Spleen (tissue), 11 donors: ENCODE results near the gene ZNF700. TPM values are rescaled to one million over a fixed set of nuclear protein-coding genes. Genes with fewer than 3 reads are reported as not detected.
A peak's percentile ranks its signal among the peaks of the same experiment; 100 is the strongest.
"Not testable (repeated sequence)": the region's sequence is repeated elsewhere in the genome, so short reads cannot be mapped to it uniquely, and the experiment has no call there.

Source experiments
- DNase-seq: peaks from one replicate; pipeline ENCODE4 v3.0.0-alpha.2; 2020
- H3K27ac ChIP-seq, 8 donors: fragments of 200-600 bp; sonication (generic) in 7 of 8; 1 replicate in 4 of 8; 2 replicates in 4 of 8; pipeline versions ENCODE4 v1.5.0 to v1.8.0; 2016 to 2021; ENCODE audit warnings: inconsistent platforms in 4 of 8, mild to moderate bottlenecking in 4 of 8, moderate library complexity in 1 of 8
- H3K27me3 ChIP-seq, 7 donors: fragments of 200-600 bp; sonication (generic) in 6 of 7; replicated peaks in 1 of 7; 1 replicate in 4 of 7; 2 replicates in 3 of 7; pipeline versions ENCODE4 v1.5.0 to v1.8.0; 2016 to 2021; ENCODE audit warnings: inconsistent platforms in 3 of 7, mild to moderate bottlenecking in 1 of 7
- H3K36me3 ChIP-seq, 6 donors: fragments of 200-600 bp; sonication (generic) in 5 of 6; 1 replicate in 4 of 6; 2 replicates in 2 of 6; pipeline versions ENCODE4 v1.5.0 to v1.8.0; 2016 to 2021; ENCODE audit warnings: inconsistent platforms in 2 of 6
- H3K4me1 ChIP-seq, 6 donors: fragments of 200-600 bp; sonication (generic) in 5 of 6; 1 replicate in 3 of 6; 2 replicates in 3 of 6; pipeline versions ENCODE4 v1.5.0 to v1.8.0; 2016 to 2021; ENCODE audit warnings: inconsistent platforms in 3 of 6
- H3K4me3 ChIP-seq, 8 donors: fragments of 200-600 bp; sonication (generic) in 7 of 8; 1 replicate in 4 of 8; 2 replicates in 4 of 8; pipeline versions ENCODE4 v1.5.0 to v1.8.0; 2016 to 2021; ENCODE audit warnings: inconsistent platforms in 4 of 8, mild to moderate bottlenecking in 4 of 8, moderate library complexity in 2 of 8
- H3K9me3 ChIP-seq, 8 donors: fragments of 200-600 bp; sonication (generic) in 7 of 8; 1 replicate in 4 of 8; 2 replicates in 4 of 8; pipeline versions ENCODE4 v1.5.0 to v1.8.0; 2016 to 2021; ENCODE audit warnings: inconsistent platforms in 4 of 8
- POLR2A ChIP-seq, 3 donors: fragments of 450-650 bp; IDR thresholded peaks; one replicate each; pipeline ENCODE4 v1.5.1; 2017; ENCODE audit warnings: antibody characterized with exemption in 3 of 3, mild to moderate bottlenecking in 1 of 3
- POLR2AphosphoS5 ChIP-seq, 3 donors: sonication (generic); formaldehyde crosslinking; IDR thresholded peaks; one replicate each; pipeline ENCODE4 v1.5.1; 2017; ENCODE audit warnings: antibody characterized with exemption in 3 of 3
- WGBS, 5 donors: extraction: QIAGEN DNeasy Blood & Tissue Kit in 3 of 5; methylation state at CpG; one replicate each; pipeline versions ENCODE4 v1.1.5 to v1.1.7; 2013 to 2018; 5-methylcytosine and 5-hydroxymethylcytosine counted together
- intact Hi-C: fragments of 100-400 bp; cut with DNase I; formaldehyde crosslinking; loops from one replicate; pipeline ENCODE4 v1.15.0; 2023; ENCODE audit warnings: low total_unique reads
- polyA plus RNA-seq, 3 donors: library from polyadenylated mRNA; stranded (reverse); fragments of 200-250 nt; gene quantifications; one replicate each; pipeline ENCODE4 v1.2.1, GENCODE V29; 2013
- total RNA-seq, 7 donors: library from RNA; depleted of rRNA in 3 of 7; stranded (reverse); fragments of >200 nt in 3 of 7; fragmentation: NEBNext Ultra II Directional in 4 of 7; extraction: Animal tissue kit (Norgen Biotek cat#: 25700) in 4 of 7; gene quantifications; one replicate each; pipeline versions ENCODE4 v1.1.0 to v1.2.1, GENCODE V29; 2016 to 2021
- TF ChIP-seq, protein P1 (sequence below), 11 experiments: fragments of 200-600 bp in 7 of 11; fragments of 450-650 bp in 4 of 11; sonication (generic) in 4 of 11; IDR thresholded peaks in 8 of 11; conservative IDR thresholded peaks in 3 of 11; 1 replicate in 7 of 11; 2 replicates in 4 of 11; pipeline versions ENCODE4 v1.4.0 to v1.8.0; 2016 to 2021; ENCODE audit warnings: antibody characterized with exemption in 11 of 11, inconsistent platforms in 4 of 11, mild to moderate bottlenecking in 1 of 11
- donor health status: healthy with polysubstance abuse.
- donor health status: DM: no; HTN: no; CAD: no; lungs with moderate emphysema.
- donor health status: DM: no; HTN: no; CAD: no.
- donor health status: Bipolar disorder and iron deficiency.
- donor health status: healthy.
- donor health status: DM: no; HTN: no; CAD: no.
- donor health status: DM: yes; HTN: yes; CAD: no.

ZNF700 gene
- total and polyA plus RNA-seq, 10 donors: 12.2 to 34.0 (median 24.3) TPM

GRCh38 chr19:11941361-11941887 lies 16.5 kb downstream of the ZNF700 start:
- H3K4me3 ChIP-seq: peak overlapping the region in 1 of 8 donors; percentile 21
- H3K27ac ChIP-seq, H3K27me3 ChIP-seq, H3K4me1 ChIP-seq, intact Hi-C loops, DNase-seq: not testable (repeated sequence)
- peaks cover 44 to 99% (median 97%) of the 10 kb centered on the region in 8 donors for H3K9me3 ChIP-seq
- peaks cover 21 to 88% (median 68%) of the 10 kb centered on the region in 6 donors for H3K36me3 ChIP-seq
- 95 to 100% (median 98%) methylated on average over 4 to 29 of the region's 29 CpGs for WGBS, 5 donors
- TF ChIP-seq POLR2AphosphoS5 (IDR thresholded peaks at IDR 0.05): peak in 1 of 3 donors; percentile 15

DNA sequence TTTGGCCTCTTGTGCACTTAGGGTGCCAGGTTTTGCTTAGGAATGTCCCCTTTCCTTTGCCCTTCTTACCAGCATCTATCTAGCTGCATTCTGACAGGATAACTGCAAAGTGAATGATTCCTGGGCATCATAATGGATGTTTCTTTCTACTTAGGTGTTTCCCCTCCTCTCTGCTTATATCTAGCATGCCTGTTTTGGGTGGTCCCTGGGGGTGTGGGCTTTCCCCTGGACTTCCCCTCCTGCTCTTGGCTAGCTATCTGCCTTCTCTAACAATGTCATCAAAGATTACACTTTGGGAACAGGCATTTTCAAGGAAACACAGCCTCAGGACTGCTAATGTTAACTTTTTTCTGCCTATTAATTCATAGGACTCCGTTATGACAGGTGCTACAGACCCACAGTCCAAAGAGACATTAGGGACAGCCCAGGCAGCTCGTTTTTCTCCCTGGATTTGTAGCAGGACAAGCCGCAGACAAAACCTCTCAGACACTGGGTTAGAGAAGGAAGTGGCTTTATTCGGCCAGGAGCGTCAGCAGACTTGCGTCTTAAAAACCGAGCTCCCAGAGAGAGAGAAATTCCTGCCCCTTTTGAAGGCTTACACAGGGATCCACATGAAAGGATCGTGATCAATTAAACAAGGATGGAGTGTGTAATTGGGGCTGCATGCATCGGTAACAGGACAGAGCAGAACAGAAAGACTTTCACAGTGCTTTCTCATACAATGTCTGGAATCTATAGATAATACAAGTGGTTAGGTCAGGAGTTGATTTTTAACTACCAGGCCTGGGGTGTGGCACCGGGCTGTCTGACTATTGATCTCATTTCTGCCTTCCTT lies 17.3 kb downstream of the ZNF700 start:
- H3K36me3 ChIP-seq: peaks cover 25 to 92% (median 76%) of the 10 kb centered on the region in 6 donors

DNA sequence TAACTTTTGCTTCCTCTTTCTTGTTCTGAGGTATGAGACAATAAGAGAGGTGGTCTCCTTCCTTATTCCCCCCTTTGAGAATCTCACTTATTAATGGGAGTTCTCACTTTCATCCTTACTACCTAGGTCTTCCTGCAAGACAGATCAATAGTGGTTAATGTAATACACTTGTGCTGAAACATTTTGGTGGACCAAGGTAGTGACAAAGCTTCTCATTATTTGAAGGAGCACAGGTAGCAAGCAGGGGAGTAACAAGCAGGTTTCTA lies 17.9 kb downstream of the ZNF700 start:
- TF ChIP-seq POLR2AphosphoS5 (IDR thresholded peaks at IDR 0.05): no peak
- DNase-seq: no peak
- no peak overlapping the region for H3K27ac ChIP-seq

More for the DNA sequence above, 17.3 kb downstream of the ZNF700 start:
- Histone ChIP-seq H3K27me3 (no peaks in the 10 kb centered on the region), H3K27ac (no peak overlapping the region), H3K4me3 (peak overlapping the region in 1 of 8 donors; percentile 21), H3K9me3 (peaks cover 51 to 100% (median 97%) of the 10 kb centered on the region in 8 donors), H3K4me1 (no peaks in the 10 kb centered on the region)
- intact Hi-C loops: no loop called here
- 93 to 98% (median 97%) methylated on average over 10 of the region's 10 CpGs for WGBS, 5 donors
- no peak for TF ChIP-seq POLR2A (IDR thresholded peaks at IDR 0.05)
- DNase-seq: no peak

DNA sequence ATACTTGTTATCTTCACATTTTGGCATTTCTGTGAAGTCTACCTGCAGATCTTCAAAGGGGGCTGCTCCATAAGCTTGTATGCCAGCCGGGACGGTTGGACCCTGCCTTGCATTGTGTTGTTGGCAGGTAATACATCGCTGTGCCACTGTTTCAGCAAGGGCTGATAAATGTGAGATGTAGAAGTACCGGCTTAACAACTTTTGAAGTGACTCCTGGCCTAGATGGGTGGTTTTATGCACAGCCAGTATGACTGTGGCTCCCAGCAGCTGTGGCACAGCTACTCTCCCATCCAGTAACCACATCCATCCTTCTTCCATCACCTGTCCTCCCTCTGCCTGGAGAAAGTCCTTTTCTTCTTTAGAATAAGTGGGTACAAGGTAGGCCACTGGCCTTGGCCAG lies 19.7 kb downstream of the ZNF700 start:
- Histone ChIP-seq H3K27me3 (no peaks in the 10 kb centered on the region), H3K27ac (no peak overlapping the region), H3K4me3 (peak overlapping the region in 1 of 8 donors; percentile 31), H3K36me3 (peaks cover 47 to 100% (median 94%) of the 10 kb centered on the region in 6 donors), H3K4me1 (no peaks in the 10 kb centered on the region), H3K9me3 (peaks cover 69 to 100% (median 100%) of the 10 kb centered on the region in 8 donors)
- no peak for DNase-seq
- WGBS, 5 donors: 96 to 98% (median 97%) methylated on average over 4 of the region's 4 CpGs
- intact Hi-C loops: no loop called here
- no peak for TF ChIP-seq POLR2A (IDR thresholded peaks at IDR 0.05)
- TF ChIP-seq POLR2AphosphoS5 (IDR thresholded peaks at IDR 0.05): no peak
- TF ChIP-seq, protein P1, sequence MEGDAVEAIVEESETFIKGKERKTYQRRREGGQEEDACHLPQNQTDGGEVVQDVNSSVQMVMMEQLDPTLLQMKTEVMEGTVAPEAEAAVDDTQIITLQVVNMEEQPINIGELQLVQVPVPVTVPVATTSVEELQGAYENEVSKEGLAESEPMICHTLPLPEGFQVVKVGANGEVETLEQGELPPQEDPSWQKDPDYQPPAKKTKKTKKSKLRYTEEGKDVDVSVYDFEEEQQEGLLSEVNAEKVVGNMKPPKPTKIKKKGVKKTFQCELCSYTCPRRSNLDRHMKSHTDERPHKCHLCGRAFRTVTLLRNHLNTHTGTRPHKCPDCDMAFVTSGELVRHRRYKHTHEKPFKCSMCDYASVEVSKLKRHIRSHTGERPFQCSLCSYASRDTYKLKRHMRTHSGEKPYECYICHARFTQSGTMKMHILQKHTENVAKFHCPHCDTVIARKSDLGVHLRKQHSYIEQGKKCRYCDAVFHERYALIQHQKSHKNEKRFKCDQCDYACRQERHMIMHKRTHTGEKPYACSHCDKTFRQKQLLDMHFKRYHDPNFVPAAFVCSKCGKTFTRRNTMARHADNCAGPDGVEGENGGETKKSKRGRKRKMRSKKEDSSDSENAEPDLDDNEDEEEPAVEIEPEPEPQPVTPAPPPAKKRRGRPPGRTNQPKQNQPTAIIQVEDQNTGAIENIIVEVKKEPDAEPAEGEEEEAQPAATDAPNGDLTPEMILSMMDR (IDR thresholded peaks at IDR 0.05 in 8 of 11, conservative IDR thresholded peaks at IDR 0.05 in 3 of 11): no peak

More for the DNA sequence above, 17.9 kb downstream of the ZNF700 start:
- peaks cover 30 to 92% (median 80%) of the 10 kb centered on the region in 6 donors for H3K36me3 ChIP-seq
- H3K27me3 ChIP-seq: no peaks in the 10 kb centered on the region
- intact Hi-C loops: no loop called here
- no peak overlapping the region for H3K4me3 ChIP-seq
- H3K4me1 ChIP-seq: no peaks in the 10 kb centered on the region
- peaks cover 56 to 100% (median 97%) of the 10 kb centered on the region in 8 donors for H3K9me3 ChIP-seq

GRCh38 chr19:11948646-11949045 lies 23.7 kb downstream of the ZNF700 start:
- H3K27me3 ChIP-seq: no peaks in the 10 kb centered on the region
- no peak overlapping the region for H3K27ac ChIP-seq
- WGBS, 5 donors: 93 to 98% (median 96%) methylated on average over 3 of the region's 3 CpGs
- TF ChIP-seq POLR2AphosphoS5 (IDR thresholded peaks at IDR 0.05) (no peak), POLR2A (IDR thresholded peaks at IDR 0.05) (no peak)
- TF ChIP-seq, protein P1 (IDR thresholded peaks at IDR 0.05 in 8 of 11, conservative IDR thresholded peaks at IDR 0.05 in 3 of 11): no peak
- H3K9me3 ChIP-seq: peaks cover 54 to 100% (median 100%) of the 10 kb centered on the region in 8 donors
- intact Hi-C loops: no loop called here
- H3K36me3 ChIP-seq: peaks cover 38 to 98% (median 71%) of the 10 kb centered on the region in 6 donors
- DNase-seq: no peak
- H3K4me1 ChIP-seq: no peaks in the 10 kb centered on the region
- H3K4me3 ChIP-seq: no peak overlapping the region
